Measurements from ENCODE around the gene ZNF791.
"Not testable (repeated sequence)": the region's sequence is repeated elsewhere in the genome, so short reads cannot be mapped to it uniquely, and the experiment has no call there.

DNA sequence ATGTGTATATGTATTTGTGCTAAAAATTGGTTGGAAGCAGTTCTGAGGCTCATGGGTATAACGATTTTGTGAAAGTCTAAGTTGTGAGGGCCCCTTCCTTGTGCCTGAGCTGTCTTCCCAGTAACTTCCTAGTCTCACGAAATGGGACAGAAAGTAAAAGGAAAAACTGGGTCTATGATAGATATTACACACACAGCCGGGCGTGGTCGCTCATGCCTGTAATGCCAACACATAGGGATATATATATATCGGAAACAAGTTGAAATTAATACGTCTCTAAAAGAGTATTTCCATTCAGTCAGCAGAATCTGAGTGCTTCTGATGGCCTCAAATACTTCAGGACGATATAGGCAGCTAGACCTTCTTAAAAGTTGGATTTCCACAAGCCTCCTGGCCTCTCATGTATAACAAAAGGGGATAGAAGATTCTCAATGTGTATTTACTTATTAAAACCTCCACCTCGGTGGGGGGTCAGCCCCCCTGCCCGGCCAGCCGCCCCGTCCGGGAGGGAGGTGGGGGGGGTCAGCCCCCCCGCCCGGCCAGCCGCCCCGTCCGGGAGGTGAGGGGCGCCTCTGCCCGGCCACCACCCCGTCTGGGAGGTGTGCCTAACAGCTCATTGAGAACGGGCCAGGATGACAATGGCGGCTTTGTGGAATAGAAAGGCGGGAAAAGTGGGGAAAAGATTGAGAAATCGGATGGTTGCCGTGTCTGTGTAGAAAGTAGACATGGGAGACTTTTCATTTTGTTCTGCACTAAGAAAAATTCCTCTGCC is 10.7 kb downstream of the ZNF791 start:
- TF ChIP-seq POLR2AphosphoS5 (IDR thresholded peaks at IDR 0.05; ENCODE audit: low read depth); REST (IDR thresholded peaks at IDR 0.05; ENCODE audit: insufficient replicate concordance, low read depth); GABPA (IDR thresholded peaks at IDR 0.05; ENCODE audit: low read depth): not testable (repeated sequence)

Measured in HL-60 (cell line).